ENCODE results near the gene PRND.
"Not testable (repeated sequence)": the region's sequence is repeated elsewhere in the genome, so short reads cannot be mapped to it uniquely, and the experiment has no call there.

PRND gene

GRCh38 chr20:4721719-4722118 lies at the start of gene PRND:
Gene PRND (plus strand): TSS chr20:4721909. CDS start chr20:4724552, 2,643 bp downstream.
- no peak for DNase-seq

GRCh38 chr20:4672948-4673347 lies 48.8 kb upstream of the PRND start:
- DNase-seq: no peak

GRCh38 chr20:4673371-4674001 lies 48.2 kb upstream of the PRND start:
- peak; percentile 97 for DNase-seq

GRCh38 chr20:4674672-4675071 lies 47.0 kb upstream of the PRND start:
- DNase-seq: no peak

GRCh38 chr20:4677846-4678245 lies 43.9 kb upstream of the PRND start:
- DNase-seq: no peak

- no peak for DNase-seq
These were observed 40.3 kb upstream of the PRND start for GRCh38 chr20:4681401-4681800.

- DNase-seq: no peak
These were observed 39.7 kb upstream of the PRND start for GRCh38 chr20:4681991-4682401.

GRCh38 chr20:4682682-4683081 lies 39.0 kb upstream of the PRND start:
- DNase-seq: no peak

GRCh38 chr20:4683261-4683660 lies 38.4 kb upstream of the PRND start:
- no peak for DNase-seq

GRCh38 chr20:4684837-4685413 lies 36.8 kb upstream of the PRND start:
- no peak for DNase-seq

- no peak for DNase-seq
These were observed 35.8 kb upstream of the PRND start for GRCh38 chr20:4685923-4686221.

GRCh38 chr20:4688305-4688704 lies 33.4 kb upstream of the PRND start:
- DNase-seq: no peak

GRCh38 chr20:4689220-4689619 lies 32.5 kb upstream of the PRND start:
- no peak for DNase-seq

- no peak for DNase-seq
These were observed 30.0 kb upstream of the PRND start for GRCh38 chr20:4691753-4692152.

- no peak for DNase-seq
These were observed 27.6 kb upstream of the PRND start for GRCh38 chr20:4694076-4694475.

GRCh38 chr20:4697189-4697830 lies 24.4 kb upstream of the PRND start:
- DNase-seq: no peak

GRCh38 chr20:4697831-4698221 lies 23.9 kb upstream of the PRND start:
- no peak for DNase-seq

GRCh38 chr20:4699216-4699615 lies 22.5 kb upstream of the PRND start:
- DNase-seq: no peak

GRCh38 chr20:4699957-4700356 lies 21.8 kb upstream of the PRND start:
- no peak for DNase-seq

- DNase-seq: no peak
These were observed 19.0 kb upstream of the PRND start for GRCh38 chr20:4702562-4703280.

GRCh38 chr20:4703281-4703676 lies 18.4 kb upstream of the PRND start:
- no peak for DNase-seq

- not testable (repeated sequence) for DNase-seq
These were observed 14.8 kb upstream of the PRND start for GRCh38 chr20:4706941-4707340.

- no peak for DNase-seq
These were observed 13.7 kb upstream of the PRND start for GRCh38 chr20:4708036-4708435.

GRCh38 chr20:4708856-4709255 lies 12.9 kb upstream of the PRND start:
- DNase-seq: no peak
